SK-N-SH (cell line): ENCODE results near the gene LYPD4. TPM values are rescaled to one million over a fixed set of nuclear protein-coding genes. Genes with fewer than 3 reads are reported as not detected.

Experiments used
- CTCF ChIA-PET: fragments of 300-600, 350-600 bp; formaldehyde crosslinking; extraction: SDS; loops from one replicate; lab custom pipeline; 2021; lab: Yijun Ruan, JAX
- POLR2A ChIA-PET: fragments of 350-600 bp; sonication (Branson Sonifier 250); formaldehyde crosslinking; extraction: SDS; loops from one replicate; lab custom pipeline; 2020; ENCODE audit warnings: antibody characterized with exemption, inconsistent platforms; lab: Yijun Ruan, JAX
- DNase-seq: peaks from one replicate; pipeline ENCODE4 v3.0.0; 2012
- H2AFZ ChIP-seq: fragments of 200-600 bp; sonication (generic); 2 replicates; pipeline ENCODE4 v1.8.1; 2016; ENCODE audit warnings: antibody characterized with exemption, mild to moderate bottlenecking, low read depth
- H3F3A ChIP-seq: fragments of 200-600 bp; sonication (generic); replicated peaks from 2 replicates; pipeline ENCODE3; 2016; ENCODE audit warnings: antibody characterized with exemption, mild to moderate bottlenecking; ENCODE audit not compliant: insufficient read depth
- H3K27ac ChIP-seq, 2 experiments: fragments of 200-500 bp in 1 of 2; fragments of 200-600 bp in 1 of 2; sonication (Bioruptor generic) in 1 of 2; sonication (generic), shearing (Covaris generic) in 1 of 2; 2 replicates each; pipeline versions ENCODE4 v1.5.1 to v1.6.1; 2014 to 2016; ENCODE audit warnings: low read depth in 2 of 2, inconsistent platforms in 1 of 2, low read length in 1 of 2, mild to moderate bottlenecking in 1 of 2, mixed read lengths in 1 of 2
- H3K27me3 ChIP-seq: fragments of 200-600 bp; sonication (generic), shearing (Covaris generic); 2 replicates; pipeline ENCODE4 v1.6.1; 2016; ENCODE audit warnings: mixed run types; ENCODE audit not compliant: insufficient read depth
- H3K36me3 ChIP-seq, 2 experiments: fragments of 200-500 bp in 1 of 2; fragments of 200-600 bp in 1 of 2; sonication (Bioruptor generic) in 1 of 2; sonication (generic) in 1 of 2; replicated peaks in 1 of 2; 2 replicates each; pipeline versions ENCODE3 to v1.5.1; 2014 to 2016; ENCODE audit warnings: low read length in 1 of 2, mild to moderate bottlenecking in 1 of 2; ENCODE audit not compliant: insufficient read depth in 2 of 2, control insufficient read depth in 1 of 2
- H3K4me1 ChIP-seq, 2 experiments: fragments of 200-500 bp in 1 of 2; fragments of 200-600 bp in 1 of 2; sonication (Bioruptor generic) in 1 of 2; sonication (generic), shearing (Covaris generic) in 1 of 2; 2 replicates each; pipeline versions ENCODE4 v1.5.1 to v1.6.1; 2014 to 2016; ENCODE audit warnings: low read depth in 1 of 2, low read length in 1 of 2, mixed run types in 1 of 2; ENCODE audit not compliant: insufficient read depth in 2 of 2, control insufficient read depth in 1 of 2
- H3K4me2 ChIP-seq: fragments of 200-600 bp; sonication (generic), shearing (Covaris generic); 2 replicates; pipeline ENCODE4 v1.6.1; 2017; ENCODE audit warnings: mixed run types
- H3K4me3 ChIP-seq, 2 experiments: fragments of 200-500 bp in 1 of 2; fragments of 200-600 bp in 1 of 2; sonication (Bioruptor generic) in 1 of 2; sonication (generic), shearing (Covaris generic) in 1 of 2; 2 replicates each; pipeline versions ENCODE4 v1.5.1 to v1.8.1; 2014 to 2016; ENCODE audit warnings: low read depth in 2 of 2, inconsistent platforms in 1 of 2, low read length in 1 of 2, mild to moderate bottlenecking in 1 of 2, mixed read lengths in 1 of 2, moderate library complexity in 1 of 2
- H3K79me2 ChIP-seq: fragments of 200-600 bp; sonication (generic); 2 replicates; pipeline ENCODE4 v1.8.1; 2017; ENCODE audit warnings: mild to moderate bottlenecking; ENCODE audit not compliant: insufficient read depth
- H3K9ac ChIP-seq: fragments of 200-600 bp; sonication (generic); 2 replicates; pipeline ENCODE4 v1.6.1; 2017; ENCODE audit warnings: mixed run types
- H3K9me2 ChIP-seq: fragments of 200-600 bp; sonication (generic); 2 replicates; pipeline ENCODE4 v1.6.1; 2017; ENCODE audit warnings: mixed run types
- H3K9me3 ChIP-seq: fragments of 200-600 bp; sonication (generic); 2 replicates; pipeline ENCODE4 v1.6.1; 2017; ENCODE audit warnings: mixed run types, mild to moderate bottlenecking, moderate library complexity
- H4K20me1 ChIP-seq: fragments of 200-600 bp; sonication (generic); 2 replicates; pipeline ENCODE4 v1.6.1; 2017; ENCODE audit warnings: mild to moderate bottlenecking, mixed run types; ENCODE audit not compliant: insufficient read depth
- CHD2 ChIP-seq: fragments of 150-350 bp; IDR thresholded peaks from 2 replicates; pipeline ENCODE4 v1.6.1; 2018; ENCODE audit warnings: low read length; ENCODE audit not compliant: partially characterized antibody
- ELF1 ChIP-seq: IDR thresholded peaks from 2 replicates; pipeline ENCODE4 v1.4.0; 2012
- EZH2phosphoT487 ChIP-seq: fragments of 200-600 bp; sonication (generic); IDR thresholded peaks from 2 replicates; pipeline ENCODE4 v1.6.1; 2017; ENCODE audit warnings: low read depth, mixed run types, mild to moderate bottlenecking, antibody characterized with exemption, moderate library complexity, borderline replicate concordance
- FOSL2 ChIP-seq: IDR thresholded peaks from 2 replicates; pipeline ENCODE4 v1.4.0; 2012; ENCODE audit warnings: low read depth, mild to moderate bottlenecking, moderate library complexity, borderline replicate concordance
- FOXM1 ChIP-seq: IDR thresholded peaks from 2 replicates; pipeline ENCODE4 v1.4.0; 2012; ENCODE audit warnings: low read depth, mild to moderate bottlenecking
- GABPA ChIP-seq: IDR thresholded peaks from 2 replicates; pipeline ENCODE4 v1.4.0; 2012; ENCODE audit warnings: low read depth, mild to moderate bottlenecking
- MAX ChIP-seq: IDR thresholded peaks from 2 replicates; pipeline ENCODE4 v1.4.0; 2012; ENCODE audit warnings: low read depth
- MEF2A ChIP-seq: IDR thresholded peaks from 2 replicates; pipeline ENCODE4 v1.4.0; 2012; ENCODE audit warnings: low read depth, borderline replicate concordance
- MXI1 ChIP-seq: IDR thresholded peaks from 2 replicates; pipeline ENCODE4 v1.6.1; 2012; ENCODE audit warnings: mild to moderate bottlenecking, low read depth, low read length, improper control_type of control experiment
- NFIC ChIP-seq: IDR thresholded peaks from 2 replicates; pipeline ENCODE4 v1.4.0; 2012; ENCODE audit warnings: borderline replicate concordance
- NRF1 ChIP-seq: IDR thresholded peaks from 2 replicates; pipeline ENCODE4 v1.6.1; 2012; ENCODE audit warnings: low read depth, mild to moderate bottlenecking, low read length
- RAD21 ChIP-seq: IDR thresholded peaks from 2 replicates; pipeline ENCODE4 v1.6.1; 2012; ENCODE audit warnings: mild to moderate bottlenecking, low read length
- RCOR1 ChIP-seq: fragments of 150-350 bp; IDR thresholded peaks from 2 replicates; pipeline ENCODE4 v1.6.1; 2017; ENCODE audit warnings: antibody characterized with exemption, low read length
- SIN3A ChIP-seq: IDR thresholded peaks from 2 replicates; pipeline ENCODE4 v1.6.1; 2012; ENCODE audit warnings: low read depth, mild to moderate bottlenecking, low read length, moderate library complexity, borderline replicate concordance
- SMC3 ChIP-seq: IDR thresholded peaks from 2 replicates; pipeline ENCODE4 v1.6.1; 2012; ENCODE audit warnings: low read depth, low read length, improper control_type of control experiment
- TEAD4 ChIP-seq: IDR thresholded peaks from 2 replicates; pipeline ENCODE4 v1.4.0; 2012; ENCODE audit warnings: mild to moderate bottlenecking, borderline replicate concordance; ENCODE audit not compliant: insufficient read depth
- YY1 ChIP-seq: IDR thresholded peaks from 2 replicates; pipeline ENCODE4 v1.4.0; 2012; ENCODE audit warnings: low read depth, mild to moderate bottlenecking
- WGBS: methylation state at CpG from one replicate; pipeline ENCODE4 v1.1.6; 2017; ENCODE audit warnings: low lambda C conversion rate; 5-methylcytosine and 5-hydroxymethylcytosine counted together
- polyA plus RNA-seq, 3 experiments: library from polyadenylated mRNA; depleted of rRNA; stranded (reverse); fragments of >200 nt; gene quantifications; 2 replicates each; pipeline ENCODE4 v1.2.3, GENCODE V29; 2012
- TF ChIP-seq, protein P1 (sequence below): fragments of 150-350 bp; IDR thresholded peaks from 2 replicates; pipeline ENCODE4 v1.6.1; 2016; ENCODE audit warnings: mild to moderate bottlenecking, low read depth, low read length
- TF ChIP-seq, protein P2 (sequence below): IDR thresholded peaks from 2 replicates; pipeline ENCODE4 v1.4.0; 2012; ENCODE audit warnings: low read depth, borderline replicate concordance
- TF ChIP-seq, protein P3 (sequence below): fragments of 200-600 bp; sonication (generic); IDR thresholded peaks from 2 replicates; pipeline ENCODE4 v1.6.1; 2017; ENCODE audit warnings: antibody characterized with exemption, mild to moderate bottlenecking, moderate library complexity

The LYPD4 gene
- polyA plus RNA-seq, 1 of the 3 experiments (the other 2 are of a cell fraction), result not detected

DNA sequence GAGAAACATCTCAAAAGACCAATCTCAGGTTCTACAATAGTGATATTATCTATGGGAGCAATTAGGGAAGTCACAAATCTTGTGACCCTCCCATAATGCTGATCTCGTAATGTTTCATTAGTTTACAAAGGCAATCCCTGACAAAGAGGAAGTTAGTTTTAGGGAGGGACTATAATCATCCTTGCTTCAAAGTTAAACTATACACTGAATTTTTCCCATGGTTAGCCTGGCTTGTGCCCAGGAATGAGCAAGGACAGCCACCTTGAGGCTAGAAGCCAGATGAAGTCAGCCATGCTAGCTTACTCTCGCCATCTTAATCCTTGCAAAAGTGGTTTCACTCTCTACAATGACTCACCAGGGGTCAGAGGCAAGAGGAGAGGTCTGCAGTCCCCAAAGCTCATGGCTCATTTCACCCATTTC lies 42.7 kb downstream of the LYPD4 start:
- no peaks in the 10 kb centered on the region for H3K9me2 ChIP-seq
- no peaks in the 10 kb centered on the region for H3K36me3 ChIP-seq
- CTCF ChIA-PET, result interaction anchor here (1.6 kb wide), 2 partner anchors 9 to 17 kb away, joined by 5 to 11 read pairs; no protein-coding TSS in a partner anchor
- H3K9ac ChIP-seq, result no peak overlapping the region
- no peak overlapping the region for H3K27ac ChIP-seq
- TF ChIP-seq SMC3 (no peak), MEF2A (no peak), TEAD4 (no peak), FOXM1 (no peak), CHD2 (no peak), YY1 (no peak)
- TF ChIP-seq, protein P1, sequence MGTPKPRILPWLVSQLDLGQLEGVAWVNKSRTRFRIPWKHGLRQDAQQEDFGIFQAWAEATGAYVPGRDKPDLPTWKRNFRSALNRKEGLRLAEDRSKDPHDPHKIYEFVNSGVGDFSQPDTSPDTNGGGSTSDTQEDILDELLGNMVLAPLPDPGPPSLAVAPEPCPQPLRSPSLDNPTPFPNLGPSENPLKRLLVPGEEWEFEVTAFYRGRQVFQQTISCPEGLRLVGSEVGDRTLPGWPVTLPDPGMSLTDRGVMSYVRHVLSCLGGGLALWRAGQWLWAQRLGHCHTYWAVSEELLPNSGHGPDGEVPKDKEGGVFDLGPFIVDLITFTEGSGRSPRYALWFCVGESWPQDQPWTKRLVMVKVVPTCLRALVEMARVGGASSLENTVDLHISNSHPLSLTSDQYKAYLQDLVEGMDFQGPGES, result no peak
- H3K4me1 ChIP-seq, result no peaks in the 10 kb centered on the region
- H3K4me2 ChIP-seq, result no peak overlapping the region
- peaks cover 43% of the 10 kb centered on the region; the same call in 1 of the 2 replicates for H3K27me3 ChIP-seq
- POLR2A ChIA-PET, result no interaction called here
- no peaks in the 10 kb centered on the region for H3K9me3 ChIP-seq
- no peaks in the 10 kb centered on the region for H3K79me2 ChIP-seq
- no peak overlapping the region for H2AFZ ChIP-seq
- H3K4me3 ChIP-seq, result no peak overlapping the region
- H3F3A ChIP-seq, result no peaks in the 10 kb centered on the region
- 26% methylated on average over 2 of the region's 2 CpGs for WGBS
- no peak for DNase-seq
- no peaks in the 10 kb centered on the region for H4K20me1 ChIP-seq

DNA sequence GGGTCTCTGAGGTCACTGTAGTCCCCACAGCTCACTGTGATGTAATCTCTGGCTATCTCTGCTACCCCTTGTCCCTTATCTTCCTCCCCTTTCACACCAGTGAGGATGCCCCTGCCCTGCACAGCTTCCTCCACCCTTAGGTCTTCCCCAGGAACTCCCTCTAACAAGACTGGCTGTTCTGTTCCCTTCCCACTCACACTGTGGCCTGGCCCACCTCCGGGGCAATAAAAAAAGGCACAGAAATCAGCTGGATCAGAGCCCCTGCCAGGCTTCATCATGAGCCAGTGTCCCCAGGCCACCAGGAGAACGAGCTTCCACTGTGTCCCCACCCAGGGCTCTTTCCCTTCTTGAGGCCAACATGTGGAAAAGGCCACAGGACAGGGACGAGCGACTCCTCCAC lies 43.5 kb downstream of the LYPD4 start:
- H3K4me3 ChIP-seq, result no peak overlapping the region
- DNase-seq, result no peak
- H3K36me3 ChIP-seq, result no peaks in the 10 kb centered on the region
- ChIA-PET POLR2A (no interaction called here), CTCF (interaction anchor here (1.4 to 1.6 kb wide), 3 partner anchors 8 to 34 kb away, joined by 4 to 11 read pairs (median 5); no protein-coding TSS in a partner anchor)
- no peak overlapping the region for H3K4me2 ChIP-seq
- H3K9me2 ChIP-seq, result no peaks in the 10 kb centered on the region
- H4K20me1 ChIP-seq, result no peaks in the 10 kb centered on the region
- H2AFZ ChIP-seq, result no peak overlapping the region
- H3K27me3 ChIP-seq, result peaks cover 38% of the 10 kb centered on the region; the same call in 1 of the 2 replicates
- H3F3A ChIP-seq, result no peaks in the 10 kb centered on the region
- no peak overlapping the region for H3K27ac ChIP-seq
- no peaks in the 10 kb centered on the region for H3K9me3 ChIP-seq
- 8% methylated on average over 4 of the region's 4 CpGs for WGBS
- no peaks in the 10 kb centered on the region for H3K79me2 ChIP-seq
- H3K4me1 ChIP-seq, result no peaks in the 10 kb centered on the region
- H3K9ac ChIP-seq, result no peak overlapping the region
- TF ChIP-seq, protein P2, sequence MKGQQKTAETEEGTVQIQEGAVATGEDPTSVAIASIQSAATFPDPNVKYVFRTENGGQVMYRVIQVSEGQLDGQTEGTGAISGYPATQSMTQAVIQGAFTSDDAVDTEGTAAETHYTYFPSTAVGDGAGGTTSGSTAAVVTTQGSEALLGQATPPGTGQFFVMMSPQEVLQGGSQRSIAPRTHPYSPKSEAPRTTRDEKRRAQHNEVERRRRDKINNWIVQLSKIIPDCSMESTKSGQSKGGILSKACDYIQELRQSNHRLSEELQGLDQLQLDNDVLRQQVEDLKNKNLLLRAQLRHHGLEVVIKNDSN, result no peak
- TF ChIP-seq EZH2phosphoT487, result no peak
- TF ChIP-seq, protein P1, result no peak
- TF ChIP-seq NFIC, result no peak
- TF ChIP-seq RAD21, result no peak
- no peak for TF ChIP-seq NRF1
- TF ChIP-seq MXI1, result no peak
- no peak for TF ChIP-seq ELF1
- no peak for TF ChIP-seq RCOR1
- TF ChIP-seq TEAD4, result no peak
- TF ChIP-seq SIN3A, result no peak
- no peak for TF ChIP-seq FOSL2
- no peak for TF ChIP-seq GABPA
- TF ChIP-seq MAX, result no peak
- TF ChIP-seq, protein P3, sequence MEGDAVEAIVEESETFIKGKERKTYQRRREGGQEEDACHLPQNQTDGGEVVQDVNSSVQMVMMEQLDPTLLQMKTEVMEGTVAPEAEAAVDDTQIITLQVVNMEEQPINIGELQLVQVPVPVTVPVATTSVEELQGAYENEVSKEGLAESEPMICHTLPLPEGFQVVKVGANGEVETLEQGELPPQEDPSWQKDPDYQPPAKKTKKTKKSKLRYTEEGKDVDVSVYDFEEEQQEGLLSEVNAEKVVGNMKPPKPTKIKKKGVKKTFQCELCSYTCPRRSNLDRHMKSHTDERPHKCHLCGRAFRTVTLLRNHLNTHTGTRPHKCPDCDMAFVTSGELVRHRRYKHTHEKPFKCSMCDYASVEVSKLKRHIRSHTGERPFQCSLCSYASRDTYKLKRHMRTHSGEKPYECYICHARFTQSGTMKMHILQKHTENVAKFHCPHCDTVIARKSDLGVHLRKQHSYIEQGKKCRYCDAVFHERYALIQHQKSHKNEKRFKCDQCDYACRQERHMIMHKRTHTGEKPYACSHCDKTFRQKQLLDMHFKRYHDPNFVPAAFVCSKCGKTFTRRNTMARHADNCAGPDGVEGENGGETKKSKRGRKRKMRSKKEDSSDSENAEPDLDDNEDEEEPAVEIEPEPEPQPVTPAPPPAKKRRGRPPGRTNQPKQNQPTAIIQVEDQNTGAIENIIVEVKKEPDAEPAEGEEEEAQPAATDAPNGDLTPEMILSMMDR, result no peak
